Mesenteric fat pad (tissue), 1 donor: ENCODE measurements around the gene SMYD2. TPM values are rescaled to one million over a fixed set of nuclear protein-coding genes. Genes with fewer than 3 reads are reported as not detected.
"Not testable (repeated sequence)": the region's sequence is repeated elsewhere in the genome, so short reads cannot be mapped to it uniquely, and the experiment has no call there.

Experiments used
- DNase-seq: peaks from one replicate; pipeline ENCODE4 v3.0.0-alpha.2; 2020; ENCODE audit warnings: low spot score
- total RNA-seq: library from RNA; stranded (reverse); fragmentation: NEBNext Ultra II Directional; extraction: Animal tissue kit (Norgen Biotek cat#: 25700); gene quantifications from one replicate; pipeline ENCODE4 v1.2.1, GENCODE V29; 2021
- donor health status: DM: yes; HTN: yes; CAD: no.

SMYD2 gene
- total RNA-seq, 1 donor from 2014 or later, result 34.4 TPM

GRCh38 chr1:214271174-214271858 lies 9.6 kb upstream of the SMYD2 start:
- DNase-seq, result no peak

GRCh38 chr1:214271995-214272731 lies 8.8 kb upstream of the SMYD2 start:
- DNase-seq, result no peak

GRCh38 chr1:214272964-214273533 lies 7.9 kb upstream of the SMYD2 start:
- DNase-seq, result no peak

GRCh38 chr1:214275700-214276099 lies 5.3 kb upstream of the SMYD2 start:
- not testable (repeated sequence) for DNase-seq

DNA sequence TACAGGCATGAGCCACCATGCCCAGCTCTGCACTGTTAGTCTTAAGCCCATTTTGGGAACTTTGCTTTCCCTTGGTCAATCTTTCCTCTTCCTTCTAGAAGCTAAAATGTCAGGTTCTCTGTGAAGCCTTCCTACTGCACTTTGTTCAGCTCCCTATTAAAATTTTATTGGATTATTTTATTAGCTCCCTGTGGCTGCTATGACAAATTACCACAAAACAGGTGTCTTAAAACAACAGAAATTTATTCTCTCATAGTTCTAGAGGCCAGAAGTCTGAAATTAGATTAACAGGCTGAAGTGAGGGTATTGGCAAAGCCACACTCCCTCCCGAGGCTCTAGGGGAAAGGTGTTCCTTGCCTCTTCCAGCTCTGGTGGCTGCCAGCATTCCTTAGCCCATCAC lies 4.2 kb upstream of the SMYD2 start:
- no peak for DNase-seq

DNA sequence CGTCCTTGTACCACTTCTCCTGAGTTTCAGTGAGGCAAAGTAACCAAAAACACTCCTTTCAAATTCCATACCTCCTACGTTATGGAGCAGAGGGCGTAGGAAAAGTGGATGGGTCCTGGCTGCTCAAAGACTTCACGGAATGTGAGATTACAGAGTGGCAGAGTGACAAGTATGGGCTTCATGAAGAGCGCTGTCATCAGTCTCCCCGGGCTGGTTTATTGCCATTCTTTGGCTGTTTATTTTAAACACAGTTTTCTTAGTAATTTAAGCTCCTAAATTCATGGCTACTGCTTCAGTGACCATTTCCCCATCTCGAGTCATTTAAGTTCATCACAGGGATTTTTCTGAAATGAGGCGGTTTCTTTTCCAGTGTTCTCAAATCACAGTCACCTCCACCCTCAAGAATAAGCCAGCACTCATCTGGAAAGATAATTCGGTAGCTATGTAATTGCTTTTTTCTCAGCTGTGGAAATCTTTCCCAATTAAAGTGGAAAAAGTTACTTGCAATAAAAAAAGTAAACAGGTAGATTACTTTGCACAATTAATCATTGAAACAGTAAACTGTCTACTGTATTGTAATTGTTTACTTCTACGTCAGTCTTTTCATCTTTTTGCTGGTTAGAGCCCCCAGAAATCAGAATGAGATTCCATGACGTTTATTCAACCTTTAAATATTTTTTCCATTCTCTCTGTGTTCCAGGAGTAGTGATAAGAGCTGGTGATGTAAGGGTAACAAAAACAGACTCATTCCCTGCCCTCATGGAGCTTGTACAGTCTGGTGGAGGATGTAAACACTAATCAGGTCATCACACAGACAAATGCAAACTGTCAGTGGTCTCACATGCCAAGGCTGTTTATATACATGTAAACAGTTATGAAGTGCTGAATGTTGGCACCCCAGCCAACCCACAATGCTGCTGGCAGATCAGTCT lies 3.0 kb upstream of the SMYD2 start:
- no peak for DNase-seq

DNA sequence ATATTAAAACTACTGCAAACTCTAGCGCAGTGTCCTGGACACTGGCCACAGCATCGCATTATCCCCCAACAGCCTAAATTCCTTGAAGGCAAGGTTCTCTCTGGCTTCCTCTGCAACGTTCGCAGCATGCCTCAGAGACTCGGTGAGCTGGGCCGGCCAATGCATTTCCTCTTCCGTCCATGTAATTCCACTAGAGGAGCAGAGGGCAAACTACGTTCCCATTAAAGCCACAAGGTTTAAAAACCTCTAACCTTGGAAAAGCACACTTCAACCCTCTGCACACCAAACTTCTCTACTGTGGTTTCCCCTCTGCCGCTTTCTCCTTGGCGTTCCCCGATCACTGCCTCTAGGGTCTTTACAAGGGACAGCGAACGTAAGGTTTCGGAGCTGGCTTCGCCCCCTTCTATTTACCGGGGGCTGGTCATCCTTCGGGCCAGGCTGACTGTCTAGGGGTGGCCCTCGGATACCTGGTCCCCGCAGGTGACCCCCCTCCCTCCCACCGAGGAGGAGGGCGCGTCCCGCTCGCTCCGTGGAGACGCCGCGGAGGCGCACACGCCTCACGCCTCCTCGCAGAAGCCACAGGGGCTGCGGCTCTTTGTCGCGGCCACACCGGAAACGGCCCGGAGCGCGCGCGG lies 456 bp upstream of the SMYD2 start:
- DNase-seq, result no peak

DNA sequence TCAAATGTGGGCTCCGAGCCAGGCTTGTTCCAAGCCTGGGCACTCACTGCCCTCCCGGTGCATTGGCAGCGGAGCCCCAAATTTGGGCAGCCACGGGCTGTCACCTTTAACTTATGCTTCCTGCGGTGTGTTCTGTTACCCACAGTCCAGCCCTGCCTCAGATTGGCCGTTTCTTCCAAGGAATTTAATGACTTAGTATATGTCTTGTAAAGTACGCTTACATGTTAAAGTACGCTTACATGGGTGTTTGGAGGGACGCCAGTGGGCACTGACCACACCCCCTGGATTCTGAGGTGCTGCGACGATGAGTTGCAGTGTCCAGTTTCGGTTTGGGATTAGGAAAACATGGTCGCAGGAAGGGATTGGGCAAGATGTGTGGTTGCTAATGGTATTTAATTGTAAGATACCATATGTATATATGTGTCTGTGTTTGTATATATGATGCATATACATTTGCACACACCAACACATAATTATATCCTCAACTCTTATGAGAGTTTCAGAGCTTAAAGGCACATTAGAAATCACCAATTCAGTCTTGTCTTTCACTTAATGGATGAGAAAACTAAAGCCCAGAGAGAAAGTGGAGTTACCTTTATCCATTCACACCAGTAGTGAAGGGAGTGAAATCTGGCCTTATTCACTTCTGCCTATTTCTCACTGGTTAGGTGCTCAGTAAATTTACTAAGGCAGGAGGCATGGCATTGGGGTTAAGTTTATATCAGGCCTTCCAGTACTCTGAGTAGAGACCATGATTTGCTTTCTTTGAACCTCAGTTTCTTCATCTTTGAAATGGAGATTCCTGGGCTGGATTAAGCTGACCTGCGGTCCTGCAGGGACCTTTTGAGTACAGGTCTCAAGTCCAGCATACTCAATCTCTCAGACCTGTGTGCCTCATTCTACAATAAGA lies 1.0 kb downstream of the SMYD2 start:
- no peak for DNase-seq

GRCh38 chr1:214282630-214283242 lies 1.8 kb downstream of the SMYD2 start:
- DNase-seq, result no peak

DNA sequence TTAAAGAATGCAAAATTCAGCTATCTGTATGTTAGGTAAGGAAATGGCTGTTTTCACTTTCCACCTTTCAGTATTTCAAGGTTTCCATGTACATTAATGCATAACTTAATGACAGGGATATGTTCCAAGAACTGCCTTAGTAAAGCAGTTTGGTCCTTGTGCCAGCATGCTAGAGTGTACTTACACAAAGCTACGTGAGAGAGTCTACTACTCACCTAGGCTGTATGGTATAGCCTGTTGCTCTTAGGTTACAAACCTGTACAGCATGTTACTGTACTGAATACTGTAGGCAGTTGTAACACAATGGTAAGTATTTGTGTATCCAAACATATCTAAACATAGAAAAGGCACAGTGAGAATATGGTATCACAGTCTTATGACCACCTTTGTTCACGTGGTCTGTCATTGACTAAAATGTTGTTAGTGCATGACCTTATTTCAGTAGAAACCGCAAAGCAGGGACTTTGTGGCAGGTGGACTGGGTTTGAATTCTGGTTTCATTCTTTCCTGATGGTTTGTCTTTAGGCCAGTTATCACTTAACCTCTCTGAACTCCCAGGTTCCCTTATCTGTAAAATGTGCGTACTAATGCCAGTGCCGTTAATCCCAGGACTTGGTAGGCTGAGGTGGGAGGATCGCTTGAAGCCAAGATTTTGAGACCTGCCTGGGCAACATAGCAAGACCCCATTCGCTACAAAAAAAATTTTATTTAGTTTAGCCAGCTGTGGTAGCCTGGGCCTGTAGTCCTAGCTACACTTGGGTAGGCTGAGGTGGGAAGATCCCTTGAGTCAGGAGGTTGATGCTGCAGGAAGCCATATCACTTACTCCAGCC lies 4.9 kb downstream of the SMYD2 start:
- DNase-seq, result no peak

- no peak for DNase-seq
Observed at GRCh38 chr1:214287884-214288283, 6.9 kb downstream of the SMYD2 start.

DNA sequence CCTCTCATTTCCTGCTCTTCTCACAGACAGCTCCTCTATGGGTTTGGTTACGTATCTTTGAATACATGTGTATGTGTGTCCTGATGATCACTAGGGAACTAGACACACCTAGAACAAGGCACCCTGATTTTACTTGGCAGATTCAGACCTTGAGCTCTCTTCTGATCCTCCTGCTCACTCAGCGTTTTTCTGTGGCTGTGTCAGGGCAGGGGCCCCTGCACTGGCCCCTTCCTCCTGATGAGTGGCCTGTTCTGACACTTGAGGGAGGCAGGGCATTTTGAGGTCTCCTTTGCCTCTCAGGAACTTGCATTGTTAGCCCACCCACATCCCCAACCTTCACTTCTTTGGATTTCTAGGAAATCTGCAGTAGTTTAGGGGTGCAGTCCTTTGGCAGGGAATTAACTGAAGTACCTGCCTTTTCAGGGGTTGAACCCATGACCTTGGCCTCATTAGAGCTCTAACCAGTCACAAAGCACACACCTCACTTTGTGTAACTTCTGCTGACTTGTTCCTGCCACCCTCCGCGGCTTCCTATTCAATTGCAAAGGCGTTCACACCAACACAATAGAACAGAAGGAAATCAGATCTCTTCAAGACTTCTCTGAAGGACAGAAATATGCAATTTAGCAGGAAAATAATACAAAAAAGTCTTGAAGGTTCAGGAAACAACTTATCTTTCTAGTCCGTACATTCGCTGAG lies 8.8 kb downstream of the SMYD2 start:
- no peak for DNase-seq

GRCh38 chr1:214290424-214291037 lies 9.6 kb downstream of the SMYD2 start:
- no peak for DNase-seq

DNA sequence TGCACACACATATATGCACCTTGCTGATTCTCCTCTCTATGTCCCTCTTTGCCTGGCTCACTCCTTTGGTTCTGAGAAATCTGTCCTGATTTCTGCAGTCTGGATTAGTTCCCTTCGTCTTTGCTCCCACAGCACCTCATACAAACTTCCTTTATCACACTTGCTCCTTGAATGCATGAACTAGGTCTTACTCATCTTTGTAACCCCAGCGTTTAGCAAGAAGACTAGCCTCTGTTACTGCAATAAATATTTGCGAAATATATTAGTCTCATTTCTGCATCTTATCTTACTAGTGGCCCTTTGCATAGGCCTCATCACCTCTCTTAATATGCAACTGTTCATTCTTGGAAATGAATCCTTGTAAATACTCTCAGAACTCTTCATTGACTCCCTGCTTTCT lies 11.4 kb downstream of the SMYD2 start:
- no peak for DNase-seq

DNA sequence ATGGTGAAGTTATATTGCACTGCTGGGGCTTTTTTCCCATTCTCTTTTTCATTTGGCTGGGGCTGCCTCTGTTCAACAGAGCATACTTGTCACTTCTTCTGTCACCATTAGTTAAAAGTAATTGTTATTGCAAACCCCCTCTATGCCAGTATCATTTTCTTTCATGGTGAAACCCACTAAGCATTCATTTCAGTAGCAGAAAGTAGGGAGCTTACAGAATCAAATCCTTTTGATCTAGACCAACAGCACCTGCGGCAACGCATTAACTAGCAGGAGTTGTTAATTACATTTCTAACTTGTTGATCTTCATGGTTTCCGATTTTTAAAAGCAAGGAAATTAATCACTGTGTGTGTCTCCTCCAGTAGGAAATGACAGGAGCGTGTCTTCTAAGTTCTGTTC lies 15.0 kb downstream of the SMYD2 start:
- no peak for DNase-seq

DNA sequence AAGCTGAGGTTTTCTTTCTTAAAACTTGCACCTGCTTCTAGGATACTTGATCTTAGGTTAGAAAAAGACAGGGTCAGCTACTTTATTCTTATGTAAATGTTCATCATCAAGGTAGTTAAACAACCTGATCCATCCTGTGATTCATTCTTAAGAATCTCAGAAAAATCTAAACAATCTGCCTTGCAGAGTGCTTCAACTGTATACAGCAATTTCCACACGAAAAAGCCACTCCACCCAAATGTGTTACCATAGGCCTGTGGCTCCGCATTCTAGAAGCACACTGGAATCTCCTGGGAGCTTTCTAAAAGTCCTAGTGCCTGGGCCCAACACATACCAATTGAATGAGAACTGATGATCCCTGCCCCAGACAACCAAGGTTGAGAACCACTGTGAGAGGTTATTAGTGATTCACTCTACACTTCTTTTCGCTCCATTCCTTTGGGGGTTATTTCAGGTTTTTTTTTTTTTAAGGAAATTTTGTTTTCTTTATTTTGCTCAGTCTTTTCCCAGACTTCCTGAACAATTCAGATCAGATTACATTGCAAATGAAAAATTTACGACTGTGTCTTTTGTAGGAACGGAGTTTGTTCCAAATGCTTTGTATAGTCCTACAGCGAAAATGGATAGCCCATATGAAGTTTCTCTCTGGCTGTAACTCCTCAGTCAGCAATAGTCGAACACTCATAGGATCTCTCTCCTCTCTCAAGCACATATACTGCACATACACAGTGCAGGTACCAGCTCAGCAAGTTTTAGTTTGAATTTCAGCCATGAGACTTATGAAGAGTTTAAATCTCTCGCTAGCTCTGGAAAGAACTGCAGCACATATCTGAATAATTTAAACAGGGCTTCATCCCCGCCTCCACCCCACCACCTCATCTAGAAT lies 16.1 kb downstream of the SMYD2 start:
- DNase-seq, result no peak
